GM12891 (cell line): ENCODE data around the gene PDXP.

Experiments used
- PAX5 ChIP-seq: IDR thresholded peaks from 2 replicates; pipeline ENCODE4 v1.6.1; 2011; ENCODE audit warnings: low read length, moderate library complexity, mild to moderate bottlenecking; ENCODE audit not compliant: insufficient read depth, severe bottlenecking
- POLR2A ChIP-seq: IDR thresholded peaks from 2 replicates; pipeline ENCODE4 v1.6.1; 2011; ENCODE audit warnings: low read depth, low read length, control low read depth
- POLR2AphosphoS5 ChIP-seq: IDR thresholded peaks from 2 replicates; pipeline ENCODE4 v1.6.1; 2011; ENCODE audit warnings: low read depth, low read length, control low read depth
- SPI1 ChIP-seq: IDR thresholded peaks from 2 replicates; pipeline ENCODE4 v1.6.1; 2011; ENCODE audit warnings: low read depth, low read length, control low read depth
- TAF1 ChIP-seq: IDR thresholded peaks from 2 replicates; pipeline ENCODE4 v1.6.1; 2011; ENCODE audit warnings: low read depth, low read length, control low read depth

- TF ChIP-seq TAF1 (no peak), POLR2A (no peak), POLR2AphosphoS5 (no peak), PAX5 (no peak), SPI1 (no peak)
These were observed 3.8 kb upstream of the PDXP start for GRCh38 chr22:37654563-37655251.
